ENCODE results near the gene GID4.

GRCh38 chr17:18011286-18011685, 27.9 kb upstream of the GID4 start:
- TF ChIP-seq POLR2A (IDR thresholded peaks at IDR 0.05) (no peak), CTCF (IDR thresholded peaks at IDR 0.05) (no peak)

Measured in Peyer's patch (tissue), 4 donors.